Body of pancreas (tissue), 4 donors: ENCODE measurements around the gene NME3. TPM values are rescaled to one million over a fixed set of nuclear protein-coding genes. Genes with fewer than 3 reads are reported as not detected.

ENCODE experiments used
- ATAC-seq: fragments of 150-250 bp; one replicate; pipeline ENCODE4 v1.9.1; 2016
- DNase-seq, 4 donors: peaks; one replicate each; pipeline ENCODE4 v3.0.0-alpha.2; 2019
- H3K27ac ChIP-seq, 4 donors: fragments of 200-600 bp; sonication (generic); 1 replicate in 3 of 4; 2 replicates in 1 of 4; pipeline versions ENCODE4 v1.5.1 to v1.6.1; 2016 to 2019; ENCODE audit warnings: mild to moderate bottlenecking in 1 of 4, mixed read lengths in 1 of 4, moderate library complexity in 1 of 4
- H3K27me3 ChIP-seq, 2 donors: fragments of 200-600 bp; sonication (generic); one replicate each; pipeline ENCODE4 v1.6.0; 2016; ENCODE audit warnings: mild to moderate bottlenecking in 1 of 2
- H3K36me3 ChIP-seq, 2 donors: fragments of 200-600 bp; sonication (generic); replicated peaks in 1 of 2; 2 replicates each; pipeline ENCODE4 v1.5.1; 2016; ENCODE audit warnings: low read depth in 2 of 2; ENCODE audit not compliant: insufficient read depth in 1 of 2
- H3K4me1 ChIP-seq: fragments of 200-600 bp; sonication (generic); one replicate; pipeline ENCODE4 v1.6.0; 2016
- H3K4me3 ChIP-seq, 2 donors: fragments of 200-600 bp; sonication (generic); 1 replicate in 1 of 2; 2 replicates in 1 of 2; pipeline ENCODE4 v1.5.1; 2016 to 2019
- H3K9me3 ChIP-seq, 3 donors: fragments of 200-600 bp; sonication (generic); 1 replicate in 2 of 3; 2 replicates in 1 of 3; pipeline ENCODE4 v1.5.1; 2016
- CTCF ChIP-seq, 7 experiments: fragments of 450-650 bp in 4 of 7; fragments of 200-600 bp in 3 of 7; sonication (generic) in 3 of 7; IDR thresholded peaks; one replicate each; pipeline ENCODE4 v1.5.1; 2016 to 2019; ENCODE audit warnings: antibody characterized with exemption in 7 of 7
- POLR2A ChIP-seq, 3 donors: fragments of 450-650 bp; IDR thresholded peaks; one replicate each; pipeline ENCODE4 v1.6.1; 2016; ENCODE audit warnings: antibody characterized with exemption in 3 of 3, mild to moderate bottlenecking in 2 of 3
- WGBS, 2 donors: methylation state at CpG; one replicate each; pipeline ENCODE4 v1.1.5; 2017; 5-methylcytosine and 5-hydroxymethylcytosine counted together
- intact Hi-C: fragments of 100-400 bp; cut with DNase I; formaldehyde crosslinking; loops from one replicate; pipeline ENCODE4 v1.15.1; 2023
- total RNA-seq, 2 donors: library from RNA; depleted of rRNA; stranded (reverse); fragments of >200 nt; gene quantifications; one replicate each; pipeline ENCODE4 v1.1.0, GENCODE V29; 2016

The NME3 gene
- total RNA-seq, 2 donors from 2014 or later: 62.8 to 113 TPM

GRCh38 chr16:1815461-1815860 is 44.1 kb upstream of the NME3 start:
- no peak for ATAC-seq
- 84 to 93% methylated on average over 11 of the region's 11 CpGs for WGBS, 2 donors
- no peak for DNase-seq
- no peaks in the 10 kb centered on the region for H3K27me3 ChIP-seq
- intact Hi-C loops: no loop called here
- no peak overlapping the region for H3K4me3 ChIP-seq
- H3K27ac ChIP-seq: no peak overlapping the region
- no peaks in the 10 kb centered on the region for H3K9me3 ChIP-seq
- peaks cover 10% of the 10 kb centered on the region for H3K4me1 ChIP-seq
- TF ChIP-seq CTCF (IDR thresholded peaks at IDR 0.05) (no peak), POLR2A (IDR thresholded peaks at IDR 0.05) (no peak)
- peaks cover 0 to 8% of the 10 kb centered on the region in 2 donors for H3K36me3 ChIP-seq

- DNase-seq (peak; percentile 78 to 88 (median 86)), ATAC-seq (peak; percentile 91)
- Histone ChIP-seq H3K27ac (peak overlapping the region in 1 of 4 donors; percentile 53), H3K4me1 (peaks cover 10% of the 10 kb centered on the region), H3K27me3 (no peaks in the 10 kb centered on the region), H3K9me3 (no peaks in the 10 kb centered on the region), H3K36me3 (peaks cover 0 to 19% of the 10 kb centered on the region in 2 donors), H3K4me3 (no peak overlapping the region)
- WGBS, 2 donors: 6 to 15% methylated on average over 10 to 17 of the region's 17 CpGs
- TF ChIP-seq POLR2A (IDR thresholded peaks at IDR 0.05): no peak
- peak; percentile 48 to 88 (median 75) for TF ChIP-seq CTCF (IDR thresholded peaks at IDR 0.05)
- intact Hi-C loops: no loop called here
Measured at GRCh38 chr16:1812732-1813163, 41.4 kb upstream of the NME3 start.

- Histone ChIP-seq H3K9me3 (no peaks in the 10 kb centered on the region), H3K4me1 (peaks cover 10% of the 10 kb centered on the region), H3K27me3 (no peaks in the 10 kb centered on the region), H3K27ac (no peak overlapping the region), H3K36me3 (peaks cover 0 to 13% of the 10 kb centered on the region in 2 donors), H3K4me3 (no peak overlapping the region)
- ATAC-seq (no peak), DNase-seq (no peak)
- TF ChIP-seq CTCF (IDR thresholded peaks at IDR 0.05) (no peak), POLR2A (IDR thresholded peaks at IDR 0.05) (no peak)
- intact Hi-C loops: no loop called here
- 88 to 93% methylated on average over 15 to 16 of the region's 16 CpGs for WGBS, 2 donors
Measured at GRCh38 chr16:1810536-1810935, 39.2 kb upstream of the NME3 start.

GRCh38 chr16:1810106-1810505 is 38.8 kb upstream of the NME3 start:
- 94 to 99% methylated on average over 16 of the region's 16 CpGs for WGBS, 2 donors
- Histone ChIP-seq H3K27ac (no peak overlapping the region), H3K9me3 (no peaks in the 10 kb centered on the region), H3K4me3 (no peak overlapping the region), H3K4me1 (peaks cover 10% of the 10 kb centered on the region), H3K27me3 (no peaks in the 10 kb centered on the region), H3K36me3 (peaks cover 0 to 13% of the 10 kb centered on the region in 2 donors)
- intact Hi-C loops: no loop called here
- DNase-seq: no peak
- TF ChIP-seq CTCF (IDR thresholded peaks at IDR 0.05): no peak
- no peak for TF ChIP-seq POLR2A (IDR thresholded peaks at IDR 0.05)
- ATAC-seq: no peak

- Histone ChIP-seq H3K4me1 (peaks cover 10% of the 10 kb centered on the region), H3K27ac (no peak overlapping the region), H3K9me3 (no peaks in the 10 kb centered on the region), H3K4me3 (no peak overlapping the region), H3K27me3 (no peaks in the 10 kb centered on the region), H3K36me3 (peaks cover 0 to 13% of the 10 kb centered on the region in 2 donors)
- 68 to 100% methylated on average over 1 to 25 of the region's 28 CpGs for WGBS, 2 donors
- TF ChIP-seq POLR2A (IDR thresholded peaks at IDR 0.05) (no peak), CTCF (IDR thresholded peaks at IDR 0.05) (no peak)
- intact Hi-C loops: no loop called here
- DNase-seq: no peak
- no peak for ATAC-seq
Measured at GRCh38 chr16:1809281-1809801, 38.0 kb upstream of the NME3 start.
